Smooth muscle cell of the brain vasculature (primary cell): ENCODE data around the gene SOCS7.

Experiments
- DNase-seq: peaks from one replicate; pipeline ENCODE4 v3.0.0-alpha.2; 2012; ENCODE audit warnings: low read depth, low spot score

SOCS7 gene

DNA sequence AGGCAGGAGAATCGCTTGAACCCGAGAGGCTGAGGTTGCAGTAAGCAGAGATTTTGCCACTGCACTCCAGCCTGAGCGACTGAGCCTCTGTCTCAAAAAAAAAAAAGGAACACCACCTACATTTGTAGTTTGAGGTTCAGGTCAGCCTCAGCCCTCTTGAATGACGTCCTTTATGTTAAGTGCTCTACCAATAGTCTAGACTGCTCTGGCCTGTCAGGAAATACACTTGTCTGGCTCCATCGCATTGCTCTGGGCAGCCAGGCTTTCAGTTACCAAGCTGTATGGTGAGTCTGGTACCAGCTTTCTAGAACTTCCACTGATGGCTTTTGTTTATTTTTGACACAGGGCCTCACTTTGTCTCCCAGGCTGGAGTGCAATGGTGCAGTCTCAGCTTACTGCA, 11.4 kb downstream of the SOCS7 start:
- no peak for DNase-seq

DNA sequence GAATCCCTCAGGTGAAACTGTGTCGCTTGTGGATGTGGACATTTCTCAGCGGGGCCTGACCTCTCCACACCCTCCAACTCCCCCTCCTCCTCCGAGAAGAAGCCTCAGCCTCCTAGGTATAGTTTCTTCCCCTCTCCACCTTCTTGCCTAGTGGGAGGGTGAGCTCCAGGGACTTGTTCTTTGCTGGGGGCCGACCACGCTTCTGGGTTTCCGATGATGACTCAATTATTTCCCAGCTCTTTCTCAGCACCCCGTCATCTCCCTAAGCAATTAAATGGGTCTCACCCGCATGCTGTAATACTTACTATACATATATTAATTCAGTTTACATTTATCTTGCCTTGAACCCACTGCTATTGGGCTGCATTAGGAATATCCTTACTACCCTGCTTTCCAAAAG, 13.1 kb downstream of the SOCS7 start:
- no peak for DNase-seq

DNA sequence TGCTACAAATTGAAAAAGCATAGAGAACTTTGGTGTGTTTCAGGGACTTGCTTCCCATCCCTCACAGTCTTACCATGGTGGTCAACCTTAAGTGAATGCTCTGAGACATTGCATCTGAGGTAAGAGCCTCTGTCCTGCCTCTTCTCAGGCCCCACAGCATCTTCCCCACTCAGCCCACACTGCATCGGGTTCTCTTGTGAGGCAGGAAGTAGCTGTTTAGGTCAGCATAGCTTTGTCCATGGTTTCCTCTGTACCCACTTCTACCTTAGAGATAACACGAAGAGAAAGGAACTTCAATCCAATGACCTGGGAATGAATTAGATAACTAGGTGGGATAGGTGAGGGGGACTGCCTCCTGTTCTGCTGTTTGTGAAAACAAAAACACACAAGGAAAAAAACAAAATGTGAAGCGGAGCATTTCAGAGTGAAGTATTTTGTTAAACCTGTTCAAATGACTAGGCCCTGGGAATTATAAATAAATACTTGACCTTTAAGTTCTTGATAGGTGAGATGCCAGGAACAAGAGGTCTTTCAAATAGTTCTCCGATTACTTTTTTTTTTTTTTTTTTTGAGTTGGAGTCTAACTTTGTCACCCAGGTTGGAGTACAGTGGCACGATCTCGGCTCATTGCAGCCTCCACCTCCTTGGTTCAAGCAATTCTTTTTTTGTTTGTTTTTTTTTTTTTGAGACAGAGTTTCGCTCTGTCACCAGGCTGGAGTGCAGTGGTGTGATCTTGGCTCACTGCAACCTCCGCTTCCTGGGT, 17.7 kb downstream of the SOCS7 start:
- no peak for DNase-seq

DNA sequence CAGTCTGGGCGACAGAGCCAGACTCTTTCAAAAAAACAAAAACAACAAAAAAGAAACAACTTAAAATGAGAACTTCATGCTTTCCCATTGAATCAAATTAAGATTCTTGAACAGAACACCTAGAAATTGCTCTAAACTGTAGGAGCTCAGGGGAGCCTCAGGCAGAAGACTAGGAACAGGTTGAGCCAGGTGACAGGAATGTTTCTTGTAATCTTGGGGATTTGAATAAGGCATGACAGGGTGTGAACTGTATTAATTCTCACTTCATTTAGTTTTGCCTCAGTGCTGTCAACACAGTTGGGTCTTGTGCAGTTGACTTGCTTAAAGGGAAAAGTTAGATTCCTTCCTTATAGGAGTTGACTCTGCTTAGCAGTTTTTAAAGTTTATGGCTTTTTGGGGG, 27.8 kb downstream of the SOCS7 start:
- DNase-seq = no peak

DNA sequence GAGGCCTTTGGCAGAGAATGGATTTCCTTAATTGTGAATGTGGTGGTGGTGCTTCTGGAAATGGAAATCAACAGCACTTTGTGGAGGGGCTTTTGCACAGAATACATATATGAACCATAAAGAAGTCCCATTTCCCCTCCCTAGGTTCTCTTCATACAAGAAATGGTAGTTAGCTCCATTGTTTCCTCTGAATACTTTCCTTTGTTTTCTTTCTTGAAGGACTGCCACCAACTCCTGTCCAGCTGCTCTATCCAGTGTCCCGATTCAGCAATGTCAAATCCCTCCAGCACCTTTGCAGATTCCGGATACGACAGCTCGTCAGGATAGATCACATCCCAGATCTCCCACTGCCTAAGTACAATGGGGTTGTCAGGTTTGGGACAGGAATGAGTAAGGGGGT, 43.4 kb downstream of the SOCS7 start:
- DNase-seq = no peak

DNA sequence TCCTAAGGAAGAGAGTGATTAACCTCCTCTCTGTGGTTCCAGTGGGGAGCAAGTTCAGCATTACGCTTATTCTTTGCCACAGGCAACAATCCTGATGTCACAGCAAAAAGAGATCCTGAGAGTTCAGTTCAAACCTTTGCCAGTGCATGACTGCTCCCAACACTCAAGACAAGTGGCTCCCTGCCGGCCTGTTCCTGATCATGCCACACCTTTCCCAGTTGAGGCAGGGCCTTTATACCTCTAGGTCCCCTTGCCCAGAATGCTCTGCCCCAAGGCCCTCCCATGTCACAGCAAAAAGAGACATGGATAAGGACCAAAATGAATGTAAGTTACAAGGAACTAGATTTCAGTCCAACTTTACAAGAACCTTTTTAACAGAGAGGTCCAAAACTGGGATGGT, 45.6 kb downstream of the SOCS7 start:
- no peak for DNase-seq

DNA sequence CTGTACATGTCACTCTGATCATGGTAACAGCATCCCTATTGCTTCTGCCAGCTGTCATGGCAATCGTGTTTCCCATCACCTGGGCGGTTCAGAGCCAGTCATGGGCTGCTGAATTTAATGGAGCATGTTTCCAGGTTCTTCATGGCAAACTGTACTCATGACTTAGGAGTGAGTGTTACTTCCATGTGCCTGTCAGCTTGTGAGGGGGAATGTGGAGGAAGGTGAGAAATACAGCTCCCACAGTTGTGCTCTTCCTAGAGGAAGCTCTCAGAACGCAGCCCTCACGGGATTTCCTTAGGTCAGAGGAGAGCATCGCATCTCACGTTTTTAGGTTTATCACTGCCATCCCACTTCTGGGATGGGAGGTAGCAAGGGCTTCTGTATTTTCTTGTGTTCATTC, 48.6 kb downstream of the SOCS7 start:
- no peak for DNase-seq

DNA sequence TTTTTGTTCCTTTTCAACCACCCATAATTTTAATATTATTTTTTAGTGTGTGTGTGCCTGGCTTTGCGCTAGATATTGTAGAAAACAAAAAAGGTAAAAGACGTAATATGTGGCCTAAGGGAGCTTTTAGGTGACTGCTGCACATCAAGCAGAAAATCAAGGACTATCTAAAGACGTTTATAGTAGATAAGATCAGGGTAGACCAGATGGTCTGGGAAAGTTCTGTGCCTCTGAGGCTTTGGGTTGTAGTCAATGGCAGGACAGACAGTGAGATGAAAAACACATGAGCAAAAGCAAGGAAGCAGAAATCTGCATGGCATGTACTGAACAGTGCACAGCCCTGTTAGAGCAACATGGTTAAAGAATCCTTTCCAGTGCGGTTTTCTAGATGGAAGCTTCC, 49.8 kb downstream of the SOCS7 start:
- no peak for DNase-seq

DNA sequence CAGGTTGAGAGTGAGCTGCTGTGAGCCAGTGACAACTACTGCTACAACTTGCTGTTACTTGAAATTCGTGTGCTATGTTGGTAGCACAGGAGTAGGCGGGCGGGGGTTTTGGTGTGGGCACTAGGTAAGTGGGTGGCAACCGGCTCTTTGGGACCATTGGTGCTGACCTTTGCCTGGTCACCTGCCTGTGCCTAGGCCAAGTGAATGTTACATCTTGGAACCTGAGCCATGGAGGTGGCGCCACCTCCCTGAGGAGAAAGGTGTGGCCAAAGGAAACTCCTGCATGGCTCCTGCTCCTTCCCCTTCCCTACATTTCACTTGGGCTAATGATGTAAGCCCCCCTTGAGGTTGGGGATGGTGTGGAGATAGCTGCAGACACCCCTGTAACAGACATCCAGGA, 51.3 kb downstream of the SOCS7 start:
- DNase-seq = no peak

DNA sequence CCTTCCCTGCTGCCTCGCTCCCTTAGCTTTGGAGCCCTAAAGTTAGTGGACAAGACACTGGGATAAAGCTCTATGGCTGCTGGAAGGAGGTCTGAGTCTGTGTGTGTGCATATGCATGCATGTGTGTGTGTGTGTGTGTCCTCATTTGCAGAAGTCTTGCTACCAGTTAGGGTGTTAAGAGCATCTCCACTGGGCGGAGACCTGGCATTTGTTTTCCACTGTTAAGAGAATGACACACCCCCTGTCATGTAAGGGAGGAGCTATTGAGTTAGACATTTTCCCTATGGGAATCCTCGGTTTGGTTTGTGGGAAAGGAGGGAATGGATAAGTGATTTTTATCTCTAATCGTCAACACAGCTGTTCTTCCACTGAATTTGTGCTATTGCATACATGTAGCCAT, 51.8 kb downstream of the SOCS7 start:
- DNase-seq = no peak

DNA sequence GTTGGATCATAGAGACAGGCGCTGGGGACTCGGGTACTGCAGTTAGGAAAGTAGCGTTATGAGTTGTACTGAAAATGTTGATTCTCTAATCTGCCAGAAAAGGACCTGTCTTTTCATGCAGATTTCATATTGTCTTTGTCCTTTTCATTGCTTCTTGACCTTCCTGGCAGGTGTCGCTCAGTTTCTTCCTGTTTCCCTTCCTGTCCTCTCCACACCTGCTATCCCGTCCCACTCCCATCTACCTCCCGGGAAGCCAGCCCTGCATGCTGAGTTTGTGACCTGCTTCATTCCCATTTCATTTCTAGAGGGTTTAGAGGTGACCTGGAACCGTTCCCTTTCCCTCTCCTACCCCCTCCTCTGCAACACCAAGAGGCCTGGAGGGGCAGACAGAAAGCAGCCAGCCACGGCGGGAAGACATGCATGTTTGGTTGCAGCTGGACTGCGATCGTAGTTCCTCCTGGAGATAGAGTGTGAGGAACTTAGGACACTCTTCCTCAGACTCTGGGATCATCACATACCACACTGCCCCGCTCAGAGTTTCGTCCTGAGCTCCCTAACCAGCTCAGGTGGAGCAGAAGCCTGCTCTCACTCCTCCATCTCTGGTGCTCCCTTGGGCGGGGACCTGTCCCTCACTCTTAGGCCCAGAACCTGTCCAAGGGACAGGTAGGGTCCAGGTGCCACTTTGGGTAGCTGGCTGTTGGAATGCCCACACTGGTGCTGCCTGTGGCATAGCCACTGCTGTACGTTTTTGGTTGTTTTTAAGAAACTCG, 52.7 kb downstream of the SOCS7 start:
- no peak for DNase-seq

DNA sequence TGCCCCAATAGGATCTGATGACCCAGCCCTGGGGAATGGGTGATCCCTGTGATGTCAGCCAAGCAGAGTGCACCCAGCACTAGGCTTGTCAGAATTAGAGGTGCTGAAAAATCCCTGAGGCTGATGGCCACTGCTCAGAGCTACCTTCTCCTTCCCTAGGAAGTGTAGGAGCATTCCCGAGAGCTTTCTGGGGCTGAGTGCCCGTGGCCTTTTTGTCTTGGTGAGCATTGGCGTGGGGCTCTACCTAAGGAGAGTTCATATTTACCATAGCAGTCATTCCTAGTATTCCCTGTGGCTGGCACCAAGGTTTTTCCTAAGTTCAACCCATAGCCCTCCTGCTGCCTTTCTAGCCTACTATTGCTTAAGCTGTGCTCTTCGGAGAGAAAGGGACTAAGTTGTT, 54.0 kb downstream of the SOCS7 start:
- DNase-seq = no peak

DNA sequence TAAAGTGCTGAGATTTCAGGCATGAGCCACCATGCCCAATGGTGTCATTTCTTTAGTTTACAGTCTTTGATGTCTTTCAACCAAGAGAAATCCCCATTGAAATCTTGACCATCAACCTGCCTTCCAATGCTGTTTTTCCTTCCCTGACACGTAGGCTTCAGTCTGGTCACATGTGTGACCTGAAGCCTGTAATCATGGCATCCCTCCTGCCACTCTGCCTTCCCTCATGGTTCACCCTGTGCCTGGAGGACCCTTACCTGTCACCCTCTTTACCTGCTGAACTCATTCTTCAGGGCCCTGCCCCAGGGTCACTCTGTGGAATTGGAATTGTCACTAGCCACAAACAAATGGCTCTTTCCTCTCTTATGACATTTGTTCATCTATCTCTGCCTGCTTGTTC, 58.6 kb downstream of the SOCS7 start:
- no peak for DNase-seq

DNA sequence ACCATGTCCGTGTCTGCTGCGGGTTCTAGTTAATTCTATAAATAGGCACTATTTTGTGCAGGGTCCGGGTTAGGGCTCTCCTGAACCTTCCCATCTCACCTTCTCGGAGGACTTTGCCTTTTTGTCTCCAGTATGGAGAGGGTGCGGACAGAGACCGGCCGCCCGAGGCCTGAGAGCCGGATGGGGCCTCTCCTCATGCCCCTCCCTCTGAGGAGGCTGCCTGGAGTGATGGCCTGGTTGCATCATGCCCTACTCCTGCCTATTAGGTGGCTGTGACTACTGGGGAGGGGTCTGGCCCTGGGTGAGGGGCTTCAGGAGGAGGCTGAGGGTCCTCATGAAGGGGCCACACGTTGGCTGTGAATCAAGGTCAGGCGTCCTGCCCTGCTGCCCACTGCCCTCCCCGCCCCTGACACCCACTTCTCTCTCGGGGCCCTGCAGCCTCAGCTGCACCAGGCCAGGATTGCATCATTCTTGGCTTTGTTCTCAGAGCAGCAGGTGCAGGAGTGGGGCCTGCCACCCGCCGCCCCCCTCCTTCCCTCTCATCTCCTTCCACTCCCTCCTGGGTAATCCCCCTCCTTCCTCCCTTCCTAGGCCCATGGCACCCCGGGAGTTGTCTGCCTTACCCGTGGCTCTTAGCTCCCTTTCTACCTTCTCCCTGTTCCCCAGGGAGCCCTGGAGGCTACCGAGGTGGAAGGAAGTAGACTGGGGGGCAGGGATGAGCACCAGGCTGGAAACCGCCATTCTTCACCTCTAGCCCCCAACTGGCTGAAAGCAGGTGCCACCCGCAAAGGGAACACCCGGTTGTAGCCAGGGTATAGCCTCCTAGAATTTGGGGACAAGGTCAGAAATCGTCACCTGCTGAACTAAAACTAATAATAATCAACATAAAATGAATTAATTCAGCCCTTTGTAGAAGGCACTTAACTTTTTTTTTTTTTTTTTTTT, 63.9 kb downstream of the SOCS7 start:
- DNase-seq = no peak

DNA sequence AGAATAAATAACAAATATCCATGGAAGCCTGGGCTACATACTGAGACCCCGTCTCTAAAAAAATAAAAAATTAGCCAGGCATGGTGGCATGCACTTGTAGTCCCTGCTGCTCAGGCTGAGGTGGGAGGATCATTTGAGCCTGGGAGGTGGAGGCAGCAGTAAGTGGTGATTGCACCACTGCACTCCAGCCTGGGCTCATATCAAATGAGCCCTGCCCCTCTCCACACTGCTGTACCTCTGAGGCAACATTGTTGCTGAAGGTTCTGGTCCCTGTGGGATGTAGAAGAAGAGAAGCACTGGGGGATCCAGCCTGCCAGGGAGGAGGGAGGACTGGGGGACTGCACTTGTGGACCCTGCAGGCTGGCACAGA, 65.2 kb downstream of the SOCS7 start:
- DNase-seq = no peak

DNA sequence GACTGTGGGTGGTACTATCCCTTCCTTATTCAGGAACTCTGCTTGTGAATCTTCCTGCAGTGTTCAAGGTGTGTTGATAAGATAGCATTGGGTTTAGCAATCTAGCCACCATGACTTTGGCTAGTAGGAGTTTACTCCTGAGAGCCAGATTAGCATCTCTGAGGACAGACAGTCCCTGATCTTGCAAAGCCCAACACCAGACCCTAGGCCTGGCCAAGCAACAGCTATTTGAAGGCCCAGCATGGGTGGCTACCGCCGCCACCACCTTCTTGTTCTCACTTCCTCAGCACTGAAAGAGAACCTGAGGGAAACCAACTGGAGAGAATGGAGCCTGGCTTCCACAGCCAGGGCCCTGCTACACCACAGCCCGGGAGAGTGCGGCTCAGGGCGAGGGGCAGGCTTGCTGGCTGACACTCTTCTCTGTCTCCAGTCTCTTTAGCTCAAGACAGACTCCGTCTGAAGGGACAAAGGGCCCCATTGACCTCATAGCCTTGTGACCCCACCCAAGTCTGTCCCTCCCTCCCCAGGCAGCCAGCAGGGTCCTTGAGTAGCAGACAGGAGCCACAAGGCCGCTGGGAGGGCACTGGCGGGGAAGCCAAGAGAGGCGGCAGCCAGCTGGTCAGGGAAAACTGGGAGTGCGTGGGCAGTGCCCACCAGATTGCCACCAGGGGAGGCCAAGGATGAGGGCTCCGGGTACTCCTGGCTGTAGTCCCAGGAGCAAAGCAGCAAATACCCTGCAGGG, 65.7 kb downstream of the SOCS7 start:
- DNase-seq = no peak

DNA sequence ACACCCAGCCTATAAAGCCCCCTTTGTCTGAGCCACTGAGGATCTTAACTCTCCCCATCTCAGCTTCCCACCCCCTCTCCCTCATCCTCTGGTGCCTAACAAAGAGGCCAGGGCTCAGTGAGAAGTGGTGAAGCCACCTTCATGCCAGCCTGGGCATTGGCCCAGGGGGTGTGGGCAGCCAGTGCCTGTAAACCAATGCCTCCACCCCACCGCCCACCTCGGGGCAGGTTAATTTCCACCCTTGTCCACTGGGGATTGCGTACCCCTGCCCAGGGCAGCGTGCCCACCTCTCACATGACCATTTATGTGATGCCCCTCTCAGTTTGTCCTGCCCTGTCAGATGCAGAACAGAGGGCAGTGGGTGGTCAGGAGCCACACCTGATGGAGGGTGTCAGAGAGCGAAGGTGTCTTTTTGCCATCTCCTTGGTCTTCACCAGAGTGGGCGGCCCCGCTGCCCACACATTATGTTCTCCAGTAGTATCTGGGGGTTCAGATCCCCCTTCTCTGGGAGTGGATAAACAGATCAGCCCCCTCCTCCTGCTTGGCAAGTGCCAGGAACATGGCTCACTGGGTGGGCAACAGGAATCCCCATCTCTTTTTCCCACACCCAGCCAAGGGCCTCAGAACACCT, 66.5 kb downstream of the SOCS7 start:
- DNase-seq = no peak

DNA sequence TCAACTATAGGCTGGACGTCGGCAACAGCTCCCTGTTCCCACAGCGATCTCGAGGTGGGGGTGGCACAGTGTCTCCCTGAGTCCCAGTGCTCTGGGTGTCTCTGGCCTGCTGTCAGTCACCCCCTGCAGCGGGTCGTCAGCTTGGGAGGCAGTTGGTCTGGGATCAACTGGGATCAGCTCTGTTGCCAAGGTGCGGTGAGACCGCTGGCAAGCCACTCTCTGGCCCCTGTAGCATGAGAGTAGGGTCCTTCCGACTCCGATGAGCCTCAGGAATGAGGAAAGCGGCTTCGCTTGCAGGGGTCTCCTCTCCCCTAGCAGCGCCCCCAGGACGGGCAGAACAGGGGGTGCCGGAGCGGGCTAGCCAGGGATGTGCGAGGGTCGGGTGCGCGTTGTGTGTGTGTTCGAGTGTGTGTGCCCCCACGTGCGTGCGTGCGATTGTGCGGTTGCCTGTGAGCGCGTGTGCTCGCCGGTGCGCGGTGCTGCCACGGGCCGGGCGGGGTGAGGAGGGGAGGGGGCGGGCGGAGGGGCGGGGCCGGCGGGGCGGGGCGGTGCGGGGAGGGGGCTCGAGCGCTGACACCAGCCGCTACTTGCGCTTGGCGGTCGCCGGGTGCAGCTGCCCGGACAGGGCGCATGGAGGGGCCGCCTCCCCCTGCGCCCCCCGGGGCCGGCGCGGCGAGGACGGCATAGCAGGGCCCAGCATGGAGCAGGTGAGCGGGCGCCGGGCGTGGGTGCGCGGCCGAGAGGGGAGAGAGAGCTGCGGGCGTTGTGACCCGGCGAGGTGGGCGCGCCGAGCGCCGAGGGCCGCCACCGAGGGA, 67.3 kb downstream of the SOCS7 start:
- no peak for DNase-seq

DNA sequence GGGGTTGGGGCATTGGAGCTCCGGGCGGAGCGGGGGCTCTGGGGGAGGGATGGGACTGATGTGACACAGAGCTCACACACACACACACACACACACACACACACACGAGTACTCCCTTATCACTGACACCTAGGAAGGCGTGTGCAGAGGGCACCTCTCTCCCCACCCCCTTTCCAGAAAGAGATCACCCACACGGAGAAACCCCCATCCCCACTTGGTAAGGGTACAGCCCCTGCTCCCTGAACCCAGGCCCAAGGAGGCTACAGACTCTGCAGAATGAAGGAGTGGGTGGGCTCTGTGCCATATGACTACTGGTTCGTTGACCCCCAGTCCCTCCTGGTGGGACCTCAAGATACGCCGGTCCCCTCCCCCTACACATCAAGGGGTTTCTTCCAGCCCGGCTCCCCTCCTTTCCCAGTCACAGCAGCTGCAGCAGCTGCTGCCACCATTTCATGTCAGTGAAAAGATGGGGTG, 67.9 kb downstream of the SOCS7 start:
- DNase-seq = no peak

DNA sequence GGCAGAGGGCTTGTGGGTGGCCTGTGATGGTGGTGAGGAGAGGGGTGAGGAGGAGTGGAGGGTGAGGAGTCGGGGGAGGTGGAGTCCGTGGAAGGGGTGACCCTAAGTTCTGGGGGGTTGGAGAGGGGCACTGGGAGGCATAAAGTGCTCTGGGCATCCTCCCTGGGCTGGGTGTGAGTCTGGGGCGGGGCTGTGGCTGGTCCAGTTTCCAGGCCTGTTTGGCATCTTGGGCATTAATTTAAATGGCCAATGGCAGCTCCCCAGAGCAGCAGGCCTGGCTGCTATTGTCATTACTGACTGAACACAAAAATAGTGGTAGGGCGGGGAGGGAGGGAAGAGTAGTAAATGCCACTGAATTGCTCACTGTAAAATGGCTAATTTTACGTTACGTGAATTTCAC, 68.9 kb downstream of the SOCS7 start:
- no peak for DNase-seq
